SK-N-SH (cell line): ENCODE results near the gene NKD1. TPM values are rescaled to one million over a fixed set of nuclear protein-coding genes. Genes with fewer than 3 reads are reported as not detected.

Experiments
- CTCF ChIA-PET: fragments of 300-600, 350-600 bp; formaldehyde crosslinking; extraction: SDS; loops from one replicate; lab custom pipeline; 2021; lab: Yijun Ruan, JAX
- POLR2A ChIA-PET: fragments of 350-600 bp; sonication (Branson Sonifier 250); formaldehyde crosslinking; extraction: SDS; loops from one replicate; lab custom pipeline; 2020; ENCODE audit warnings: antibody characterized with exemption, inconsistent platforms; lab: Yijun Ruan, JAX
- DNase-seq: peaks from one replicate; pipeline ENCODE4 v3.0.0; 2012
- H2AFZ ChIP-seq: fragments of 200-600 bp; sonication (generic); 2 replicates; pipeline ENCODE4 v1.8.1; 2016; ENCODE audit warnings: antibody characterized with exemption, mild to moderate bottlenecking, low read depth
- H3F3A ChIP-seq: fragments of 200-600 bp; sonication (generic); replicated peaks from 2 replicates; pipeline ENCODE3; 2016; ENCODE audit warnings: antibody characterized with exemption, mild to moderate bottlenecking; ENCODE audit not compliant: insufficient read depth
- H3K27ac ChIP-seq, 2 experiments: fragments of 200-500 bp in 1 of 2; fragments of 200-600 bp in 1 of 2; sonication (Bioruptor generic) in 1 of 2; sonication (generic), shearing (Covaris generic) in 1 of 2; 2 replicates each; pipeline versions ENCODE4 v1.5.1 to v1.6.1; 2014 to 2016; ENCODE audit warnings: low read depth in 2 of 2, inconsistent platforms in 1 of 2, low read length in 1 of 2, mild to moderate bottlenecking in 1 of 2, mixed read lengths in 1 of 2
- H3K27me3 ChIP-seq: fragments of 200-600 bp; sonication (generic), shearing (Covaris generic); 2 replicates; pipeline ENCODE4 v1.6.1; 2016; ENCODE audit warnings: mixed run types; ENCODE audit not compliant: insufficient read depth
- H3K36me3 ChIP-seq, 2 experiments: fragments of 200-500 bp in 1 of 2; fragments of 200-600 bp in 1 of 2; sonication (Bioruptor generic) in 1 of 2; sonication (generic) in 1 of 2; replicated peaks in 1 of 2; 2 replicates each; pipeline versions ENCODE3 to v1.5.1; 2014 to 2016; ENCODE audit warnings: low read length in 1 of 2, mild to moderate bottlenecking in 1 of 2; ENCODE audit not compliant: insufficient read depth in 2 of 2, control insufficient read depth in 1 of 2
- H3K4me1 ChIP-seq, 2 experiments: fragments of 200-500 bp in 1 of 2; fragments of 200-600 bp in 1 of 2; sonication (Bioruptor generic) in 1 of 2; sonication (generic), shearing (Covaris generic) in 1 of 2; 2 replicates each; pipeline versions ENCODE4 v1.5.1 to v1.6.1; 2014 to 2016; ENCODE audit warnings: low read depth in 1 of 2, low read length in 1 of 2, mixed run types in 1 of 2; ENCODE audit not compliant: insufficient read depth in 2 of 2, control insufficient read depth in 1 of 2
- H3K4me2 ChIP-seq: fragments of 200-600 bp; sonication (generic), shearing (Covaris generic); 2 replicates; pipeline ENCODE4 v1.6.1; 2017; ENCODE audit warnings: mixed run types
- H3K4me3 ChIP-seq, 2 experiments: fragments of 200-500 bp in 1 of 2; fragments of 200-600 bp in 1 of 2; sonication (Bioruptor generic) in 1 of 2; sonication (generic), shearing (Covaris generic) in 1 of 2; 2 replicates each; pipeline versions ENCODE4 v1.5.1 to v1.8.1; 2014 to 2016; ENCODE audit warnings: low read depth in 2 of 2, inconsistent platforms in 1 of 2, low read length in 1 of 2, mild to moderate bottlenecking in 1 of 2, mixed read lengths in 1 of 2, moderate library complexity in 1 of 2
- H3K79me2 ChIP-seq: fragments of 200-600 bp; sonication (generic); 2 replicates; pipeline ENCODE4 v1.8.1; 2017; ENCODE audit warnings: mild to moderate bottlenecking; ENCODE audit not compliant: insufficient read depth
- H3K9ac ChIP-seq: fragments of 200-600 bp; sonication (generic); 2 replicates; pipeline ENCODE4 v1.6.1; 2017; ENCODE audit warnings: mixed run types
- H3K9me2 ChIP-seq: fragments of 200-600 bp; sonication (generic); 2 replicates; pipeline ENCODE4 v1.6.1; 2017; ENCODE audit warnings: mixed run types
- H3K9me3 ChIP-seq: fragments of 200-600 bp; sonication (generic); 2 replicates; pipeline ENCODE4 v1.6.1; 2017; ENCODE audit warnings: mixed run types, mild to moderate bottlenecking, moderate library complexity
- H4K20me1 ChIP-seq: fragments of 200-600 bp; sonication (generic); 2 replicates; pipeline ENCODE4 v1.6.1; 2017; ENCODE audit warnings: mild to moderate bottlenecking, mixed run types; ENCODE audit not compliant: insufficient read depth
- CHD2 ChIP-seq: fragments of 150-350 bp; IDR thresholded peaks from 2 replicates; pipeline ENCODE4 v1.6.1; 2018; ENCODE audit warnings: low read length; ENCODE audit not compliant: partially characterized antibody
- CTCF ChIP-seq: fragments of 200-600 bp; sonication (generic); IDR thresholded peaks from 2 replicates; pipeline ENCODE4 v1.6.1; 2017; ENCODE audit warnings: antibody characterized with exemption, mild to moderate bottlenecking, moderate library complexity
- ELF1 ChIP-seq: IDR thresholded peaks from 2 replicates; pipeline ENCODE4 v1.4.0; 2012
- EZH2phosphoT487 ChIP-seq: fragments of 200-600 bp; sonication (generic); IDR thresholded peaks from 2 replicates; pipeline ENCODE4 v1.6.1; 2017; ENCODE audit warnings: low read depth, mixed run types, mild to moderate bottlenecking, antibody characterized with exemption, moderate library complexity, borderline replicate concordance
- FOXJ3 ChIP-seq: sonication (generic); formaldehyde crosslinking; IDR thresholded peaks from 2 replicates; pipeline ENCODE4 v1.5.1; 2020; ENCODE audit warnings: mild to moderate bottlenecking, missing genetic modification reagents
- FOXM1 ChIP-seq: IDR thresholded peaks from 2 replicates; pipeline ENCODE4 v1.4.0; 2012; ENCODE audit warnings: low read depth, mild to moderate bottlenecking
- GABPA ChIP-seq: IDR thresholded peaks from 2 replicates; pipeline ENCODE4 v1.4.0; 2012; ENCODE audit warnings: low read depth, mild to moderate bottlenecking
- GATA2 ChIP-seq: sonication (generic); formaldehyde crosslinking; IDR thresholded peaks from 2 replicates; pipeline ENCODE4 v1.5.0; 2020; ENCODE audit warnings: mild to moderate bottlenecking, missing genetic modification reagents
- JUND ChIP-seq: IDR thresholded peaks from 2 replicates; pipeline ENCODE4 v1.4.0; 2012
- MAX ChIP-seq: IDR thresholded peaks from 2 replicates; pipeline ENCODE4 v1.4.0; 2012; ENCODE audit warnings: low read depth
- MXI1 ChIP-seq: IDR thresholded peaks from 2 replicates; pipeline ENCODE4 v1.6.1; 2012; ENCODE audit warnings: mild to moderate bottlenecking, low read depth, low read length, improper control_type of control experiment
- NFIC ChIP-seq: IDR thresholded peaks from 2 replicates; pipeline ENCODE4 v1.4.0; 2012; ENCODE audit warnings: borderline replicate concordance
- NRF1 ChIP-seq: IDR thresholded peaks from 2 replicates; pipeline ENCODE4 v1.6.1; 2012; ENCODE audit warnings: low read depth, mild to moderate bottlenecking, low read length
- REST ChIP-seq: IDR thresholded peaks from 2 replicates; pipeline ENCODE4 v1.6.1; 2012; ENCODE audit warnings: mild to moderate bottlenecking, low read depth, low read length, moderate library complexity
- RFX5 ChIP-seq: IDR thresholded peaks from 2 replicates; pipeline ENCODE4 v1.6.1; 2012; ENCODE audit warnings: mild to moderate bottlenecking, improper control_type of control experiment, low read length
- SIN3A ChIP-seq: IDR thresholded peaks from 2 replicates; pipeline ENCODE4 v1.6.1; 2012; ENCODE audit warnings: low read depth, mild to moderate bottlenecking, low read length, moderate library complexity, borderline replicate concordance
- TEAD4 ChIP-seq: IDR thresholded peaks from 2 replicates; pipeline ENCODE4 v1.4.0; 2012; ENCODE audit warnings: mild to moderate bottlenecking, borderline replicate concordance; ENCODE audit not compliant: insufficient read depth
- ZBTB33 ChIP-seq: IDR thresholded peaks from 2 replicates; pipeline ENCODE4 v1.4.0; 2012; ENCODE audit warnings: low read depth, borderline replicate concordance
- WGBS: methylation state at CpG from one replicate; pipeline ENCODE4 v1.1.6; 2017; ENCODE audit warnings: low lambda C conversion rate; 5-methylcytosine and 5-hydroxymethylcytosine counted together
- polyA plus RNA-seq, 3 experiments: library from polyadenylated mRNA; depleted of rRNA; stranded (reverse); fragments of >200 nt; gene quantifications; 2 replicates each; pipeline ENCODE4 v1.2.3, GENCODE V29; 2012

The NKD1 gene
- polyA plus RNA-seq, 1 of the 3 experiments (the other 2 are of a cell fraction) = 0.02 TPM

- H3K79me2 ChIP-seq = no peaks in the 10 kb centered on the region
- H3K36me3 ChIP-seq = no peaks in the 10 kb centered on the region
- POLR2A ChIA-PET = no interaction called here
- DNase-seq = no peak
- H3K4me3 ChIP-seq = no peak overlapping the region
- H3K9me3 ChIP-seq = no peaks in the 10 kb centered on the region
- no peaks in the 10 kb centered on the region for H3F3A ChIP-seq
- no peak overlapping the region for H3K27ac ChIP-seq
- H3K27me3 ChIP-seq = 0 out of 2 replicates have a peak, but pooled peaks cover 8% of the 10 kb centered on the region
- H4K20me1 ChIP-seq = no peaks in the 10 kb centered on the region
- CTCF ChIA-PET = interaction anchor here (1.0 kb wide), 1 partner anchor 80 kb away, joined by 3 read pairs; no protein-coding TSS in a partner anchor
- no peaks in the 10 kb centered on the region for H3K9me2 ChIP-seq
- H3K4me2 ChIP-seq = no peak overlapping the region
- no peak overlapping the region for H2AFZ ChIP-seq
- no peak for TF ChIP-seq ELF1
- no peak for TF ChIP-seq NFIC
- TF ChIP-seq NRF1 = no peak
- TF ChIP-seq REST = no peak
- TF ChIP-seq RFX5 = no peak
- no peak for TF ChIP-seq ZBTB33
- TF ChIP-seq GATA2 (CRISPR knock-in tag) = no peak
- no peak for TF ChIP-seq JUND
- TF ChIP-seq SIN3A = no peak
- no peak for TF ChIP-seq MAX
- no peak for TF ChIP-seq CHD2
- TF ChIP-seq TEAD4 = no peak
- H3K9ac ChIP-seq = no peak overlapping the region
- WGBS = 66% methylated on average over 9 of the region's 16 CpGs
- no peaks in the 10 kb centered on the region; a peak in 1 of 4 replicates for H3K4me1 ChIP-seq
Observed at GRCh38 chr16:50585331-50585776, 37.2 kb downstream of the NKD1 start.

GRCh38 chr16:50587543-50587942 lies 39.3 kb downstream of the NKD1 start:
- Histone ChIP-seq H3K9ac (no peak overlapping the region), H3F3A (no peaks in the 10 kb centered on the region), H3K4me2 (no peak overlapping the region), H3K4me1 (peaks cover 0 to 15% of the 10 kb centered on the region in 2 experiments; a peak in 1 of 4 replicates), H3K4me3 (no peak overlapping the region), H3K27ac (no peak overlapping the region), H3K79me2 (no peaks in the 10 kb centered on the region), H3K9me2 (no peaks in the 10 kb centered on the region), H3K9me3 (no peaks in the 10 kb centered on the region), H4K20me1 (no peaks in the 10 kb centered on the region), H3K36me3 (no peaks in the 10 kb centered on the region), H2AFZ (no peak overlapping the region), H3K27me3 (no peaks in the 10 kb centered on the region)
- ChIA-PET CTCF (interaction anchor here (1.0 to 1.1 kb wide), 2 partner anchors 11 to 17 kb away, joined by 3 read pairs; no protein-coding TSS in a partner anchor), POLR2A (no interaction called here)
- no peak for DNase-seq
- 76% methylated on average over 2 of the region's 2 CpGs for WGBS
- TF ChIP-seq FOXJ3 (CRISPR knock-in tag) (no peak), GATA2 (CRISPR knock-in tag) (no peak), NFIC (no peak), GABPA (no peak), MXI1 (no peak), JUND (no peak), CTCF (no peak), RFX5 (no peak), EZH2phosphoT487 (no peak), FOXM1 (no peak)
